Peyer's patch (tissue), 4 donors: ENCODE measurements around the gene APOBEC3H.

ENCODE experiments used
- POLR2A ChIP-seq, 2 donors: fragments of 450-650 bp; IDR thresholded peaks; one replicate each; pipeline ENCODE4 v1.5.1; 2017; ENCODE audit warnings: antibody characterized with exemption in 2 of 2, mild to moderate bottlenecking in 2 of 2, moderate library complexity in 2 of 2
- TF ChIP-seq, protein P1 (sequence below), 6 experiments: fragments of 450-650 bp in 4 of 6; fragments of 200-600 bp in 2 of 6; sonication (generic) in 1 of 6; IDR thresholded peaks; one replicate each; pipeline ENCODE4 v1.5.1; 2017 to 2019; ENCODE audit warnings: antibody characterized with exemption in 6 of 6, mild to moderate bottlenecking in 3 of 6, moderate library complexity in 1 of 6

DNA sequence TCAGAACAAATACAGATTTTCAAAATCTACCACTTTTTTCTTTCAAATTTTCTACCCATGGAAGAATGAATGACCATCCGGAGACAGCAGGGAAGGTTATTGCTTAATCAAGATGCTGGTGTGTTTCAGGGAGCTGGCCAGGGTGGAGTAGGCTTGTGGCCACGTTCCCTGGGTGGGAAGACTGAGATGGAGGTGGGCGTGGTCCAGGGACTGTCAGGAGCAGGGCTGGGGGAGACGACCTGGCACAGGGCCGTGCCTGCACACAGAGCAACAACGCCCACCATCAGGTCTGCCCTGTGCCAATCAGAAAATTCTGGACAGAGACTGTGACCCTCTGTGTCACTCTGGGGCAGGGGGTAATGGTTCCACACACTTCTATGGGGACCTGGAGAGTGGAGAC is 7.1 kb upstream of the APOBEC3H start:
- TF ChIP-seq, protein P1, sequence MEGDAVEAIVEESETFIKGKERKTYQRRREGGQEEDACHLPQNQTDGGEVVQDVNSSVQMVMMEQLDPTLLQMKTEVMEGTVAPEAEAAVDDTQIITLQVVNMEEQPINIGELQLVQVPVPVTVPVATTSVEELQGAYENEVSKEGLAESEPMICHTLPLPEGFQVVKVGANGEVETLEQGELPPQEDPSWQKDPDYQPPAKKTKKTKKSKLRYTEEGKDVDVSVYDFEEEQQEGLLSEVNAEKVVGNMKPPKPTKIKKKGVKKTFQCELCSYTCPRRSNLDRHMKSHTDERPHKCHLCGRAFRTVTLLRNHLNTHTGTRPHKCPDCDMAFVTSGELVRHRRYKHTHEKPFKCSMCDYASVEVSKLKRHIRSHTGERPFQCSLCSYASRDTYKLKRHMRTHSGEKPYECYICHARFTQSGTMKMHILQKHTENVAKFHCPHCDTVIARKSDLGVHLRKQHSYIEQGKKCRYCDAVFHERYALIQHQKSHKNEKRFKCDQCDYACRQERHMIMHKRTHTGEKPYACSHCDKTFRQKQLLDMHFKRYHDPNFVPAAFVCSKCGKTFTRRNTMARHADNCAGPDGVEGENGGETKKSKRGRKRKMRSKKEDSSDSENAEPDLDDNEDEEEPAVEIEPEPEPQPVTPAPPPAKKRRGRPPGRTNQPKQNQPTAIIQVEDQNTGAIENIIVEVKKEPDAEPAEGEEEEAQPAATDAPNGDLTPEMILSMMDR (IDR thresholded peaks at IDR 0.05), result no peak
- TF ChIP-seq POLR2A (IDR thresholded peaks at IDR 0.05), result no peak
